Activated naive CD4-positive, alpha-beta T cell treated with anti-CD3 and anti-CD28 coated beads, Interleukin-2, amount 50 U/mL, for 72 hours (primary cell): Measurements from ENCODE around the gene ACBD3. TPM values are rescaled to one million over a fixed set of nuclear protein-coding genes. Genes with fewer than 3 reads are reported as not detected.

Experiments
- ATAC-seq, 2 donors: fragments of 150-1000 bp; cut with Tn5 transposase; 2 replicates each; pipeline ENCODE4 v1.10.0; 2021; ENCODE audit warnings: mild to moderate bottlenecking in 2 of 2, moderate library complexity in 2 of 2
- DNase-seq, 2 donors: peaks; one replicate each; pipeline ENCODE4 v3.0.0; 2021 to 2022; ENCODE audit warnings: low spot score in 2 of 2
- H3K27ac Mint-ChIP-seq, 2 donors: one replicate each; pipeline ENCODE4 v1.8.0; 2022; ENCODE audit warnings: mild to moderate bottlenecking in 2 of 2, mixed read lengths in 2 of 2
- H3K36me3 Mint-ChIP-seq, 2 donors: one replicate each; pipeline ENCODE4 v1.8.0; 2022; ENCODE audit warnings: mixed read lengths in 2 of 2
- H3K9me3 Mint-ChIP-seq, 2 donors: one replicate each; pipeline ENCODE4 v1.8.0; 2022; ENCODE audit warnings: mixed read lengths in 2 of 2
- total RNA-seq, 2 donors: library from RNA; stranded (reverse); gene quantifications; one replicate each; pipeline ENCODE4 v1.2.3, GENCODE V29; 2022

Gene ACBD3
- total RNA-seq, 2 donors from 2014 or later: 18.9 to 26.4 TPM

- Mint-ChIP-seq H3K27ac (peak overlapping the region in 1 of 2 donors; percentile 61), H3K9me3 (no peaks in the 10 kb centered on the region)
Measured at GRCh38 chr1:226110249-226111097, 76.1 kb downstream of the ACBD3 start.

GRCh38 chr1:226109829-226110248 lies 76.7 kb downstream of the ACBD3 start:
- Mint-ChIP-seq H3K27ac (peak overlapping the region; percentile 59 to 75), H3K9me3 (no peaks in the 10 kb centered on the region), H3K36me3 (no peaks in the 10 kb centered on the region)
- ATAC-seq (peak; percentile 82 to 92), DNase-seq (peak; percentile 73 to 79)

More at GRCh38 chr1:226110249-226111097, 76.1 kb downstream of the ACBD3 start:
- DNase-seq (peak; percentile 68 to 82), ATAC-seq (peak; percentile 72 to 86)
- H3K36me3 Mint-ChIP-seq: no peaks in the 10 kb centered on the region

- peak in 1 of 2 donors; percentile 29 for ATAC-seq
- H3K9me3 Mint-ChIP-seq: no peaks in the 10 kb centered on the region
- H3K36me3 Mint-ChIP-seq: no peaks in the 10 kb centered on the region
- DNase-seq: no peak
- H3K27ac Mint-ChIP-seq: peak overlapping the region; percentile 59 to 75
Measured at GRCh38 chr1:226108935-226109828, 77.4 kb downstream of the ACBD3 start.

- DNase-seq (no peak), ATAC-seq (no peak)
- Mint-ChIP-seq H3K36me3 (no peaks in the 10 kb centered on the region), H3K9me3 (no peaks in the 10 kb centered on the region), H3K27ac (no peak overlapping the region)
Measured at GRCh38 chr1:226107471-226108460, 78.8 kb downstream of the ACBD3 start.

- ATAC-seq: no peak
- Mint-ChIP-seq H3K36me3 (no peaks in the 10 kb centered on the region), H3K9me3 (no peaks in the 10 kb centered on the region), H3K27ac (no peak overlapping the region)
- no peak for DNase-seq
Measured at GRCh38 chr1:226104671-226105121, 81.8 kb downstream of the ACBD3 start.

- DNase-seq: peak in 1 of 2 donors; percentile 50
- Mint-ChIP-seq H3K36me3 (no peaks in the 10 kb centered on the region), H3K27ac (peak overlapping the region; percentile 75 to 82), H3K9me3 (no peaks in the 10 kb centered on the region)
- peak; percentile 31 to 60 for ATAC-seq
Measured at GRCh38 chr1:226100436-226101391, 85.8 kb downstream of the ACBD3 start.

- ATAC-seq: peak; percentile 24 to 81
- Mint-ChIP-seq H3K27ac (peak overlapping the region in 1 of 2 donors; percentile 13), H3K36me3 (no peaks in the 10 kb centered on the region), H3K9me3 (no peaks in the 10 kb centered on the region)
- no peak for DNase-seq
Measured at GRCh38 chr1:226098870-226099835, 87.4 kb downstream of the ACBD3 start.

GRCh38 chr1:226097866-226098625 lies 88.5 kb downstream of the ACBD3 start:
- Mint-ChIP-seq H3K9me3 (no peaks in the 10 kb centered on the region), H3K36me3 (no peaks in the 10 kb centered on the region), H3K27ac (no peak overlapping the region)
- no peak for DNase-seq
- no peak for ATAC-seq

- DNase-seq: no peak
- Mint-ChIP-seq H3K9me3 (no peaks in the 10 kb centered on the region), H3K36me3 (no peaks in the 10 kb centered on the region), H3K27ac (no peak overlapping the region)
- no peak for ATAC-seq
Measured at GRCh38 chr1:226095286-226095685, 91.3 kb downstream of the ACBD3 start.

Other genes starting within 250 kb of the ACBD3 start
- not detected for gene LEFTY2, start 245.5 kb downstream of the ACBD3 start, total RNA-seq
- gene SDE2, start 187.4 kb downstream of the ACBD3 start, total RNA-seq: 10 to 100 TPM; 15.9 to 29.6 TPM
- gene H3-3A, start 124.0 kb downstream of the ACBD3 start, total RNA-seq: 100 to 1,000 TPM; 292 to 444 TPM
- gene MIXL1, start 36.9 kb upstream of the ACBD3 start, total RNA-seq: under 1 TPM in 1 of 2 donors, not detected in 1; 0.27 TPM
- gene LIN9, start 122.4 kb upstream of the ACBD3 start, total RNA-seq: 1 to 10 TPM; 6.4 to 10.0 TPM
- gene PARP1, start 221.4 kb upstream of the ACBD3 start, total RNA-seq: 100 to 1,000 TPM; 176 to 234 TPM